ENCODE data around the gene RUSF1.

Gene RUSF1

GRCh38 chr16:31459687-31460581 lies 48.3 kb downstream of the RUSF1 start:
- Histone ChIP-seq H4K20me1 (ENCODE audit: low read depth, low read length) (peaks cover 11% of the 10 kb centered on the region; the same call in 1 of the 2 replicates), H3K4me2 (ENCODE audit: low read depth, low read length, poor library complexity, severe bottlenecking) (peak overlapping the region; percentile 79), H3K27me3 (ENCODE audit: low read length) (no peaks in the 10 kb centered on the region), H2AFZ (ENCODE audit: low read depth, low read length, severe bottlenecking) (peak overlapping the region; percentile 79), H3K9me2 (replicated peaks; ENCODE audit: insufficient read depth, low read length) (no peaks in the 10 kb centered on the region), H3F3A (ENCODE audit: insufficient read depth) (0 out of 2 replicates have a peak, but pooled peaks cover 8% of the 10 kb centered on the region), H3K36me3 (ENCODE audit: low read length) (no peaks in the 10 kb centered on the region), H3K4me3 (ENCODE audit: insufficient read depth, low read length, poor library complexity, severe bottlenecking) (peak overlapping the region; percentile 78), H3K9ac (ENCODE audit: low read length) (peak overlapping the region; percentile 82), H3K79me2 (ENCODE audit: insufficient read depth, low read length) (peaks cover 37% of the 10 kb centered on the region), H3K9me3 (ENCODE audit: insufficient read depth, low read length) (no peaks in the 10 kb centered on the region), H3K27ac (ENCODE audit: low read depth, low read length) (peak overlapping the region; percentile 87)
- TF ChIP-seq EZH2phosphoT487 (conservative IDR thresholded peaks at IDR 0.05; ENCODE audit: low read length) (no peak), CTCF (IDR thresholded peaks at IDR 0.05; ENCODE audit: insufficient read depth, low read length, poor library complexity, severe bottlenecking) (no peak)

- Histone ChIP-seq H2AFZ (ENCODE audit: low read depth, low read length, severe bottlenecking) (peak within 1 kb of the TSS; percentile 79), H3K36me3 (ENCODE audit: low read length) (no peaks in the 10 kb centered on the region), H3K27ac (ENCODE audit: low read depth, low read length) (peak within 1 kb of the TSS; percentile 87), H3F3A (ENCODE audit: insufficient read depth) (0 out of 2 replicates have a peak, but pooled peaks cover 8% of the 10 kb centered on the region), H3K9me3 (ENCODE audit: insufficient read depth, low read length) (no peaks in the 10 kb centered on the region), H3K27me3 (ENCODE audit: low read length) (no peaks in the 10 kb centered on the region), H3K79me2 (ENCODE audit: insufficient read depth, low read length) (peaks cover 38% of the 10 kb centered on the region), H3K4me3 (ENCODE audit: insufficient read depth, low read length, poor library complexity, severe bottlenecking) (peak within 1 kb of the TSS; percentile 78), H3K4me2 (ENCODE audit: low read depth, low read length, poor library complexity, severe bottlenecking) (peak within 1 kb of the TSS; percentile 79), H4K20me1 (ENCODE audit: low read depth, low read length) (peaks cover 11% of the 10 kb centered on the region; the same call in 1 of the 2 replicates), H3K9me2 (replicated peaks; ENCODE audit: insufficient read depth, low read length) (no peaks in the 10 kb centered on the region), H3K9ac (ENCODE audit: low read length) (peak within 1 kb of the TSS; percentile 82)
- TF ChIP-seq CTCF (IDR thresholded peaks at IDR 0.05; ENCODE audit: insufficient read depth, low read length, poor library complexity, severe bottlenecking) (peak; percentile 67), EZH2phosphoT487 (conservative IDR thresholded peaks at IDR 0.05; ENCODE audit: low read length) (no peak)
These were observed 49.1 kb downstream of the RUSF1 start, which contains the start of gene ARMC5 for GRCh38 chr16:31458844-31459686. TSS of gene ARMC5 (plus strand) at chr16:31459501. CDS start at chr16:31459525, 24 bp downstream.

- Histone ChIP-seq H3K9me2 (replicated peaks; ENCODE audit: insufficient read depth, low read length) (no peaks in the 10 kb centered on the region), H3K4me2 (ENCODE audit: low read depth, low read length, poor library complexity, severe bottlenecking) (peak overlapping the region; percentile 79), H3K9ac (ENCODE audit: low read length) (peak overlapping the region; percentile 82), H3K9me3 (ENCODE audit: insufficient read depth, low read length) (no peaks in the 10 kb centered on the region), H3F3A (ENCODE audit: insufficient read depth) (0 out of 2 replicates have a peak, but pooled peaks cover 8% of the 10 kb centered on the region), H3K27me3 (ENCODE audit: low read length) (no peaks in the 10 kb centered on the region), H4K20me1 (ENCODE audit: low read depth, low read length) (peaks cover 11% of the 10 kb centered on the region; the same call in 1 of the 2 replicates), H3K79me2 (ENCODE audit: insufficient read depth, low read length) (peaks cover 38% of the 10 kb centered on the region), H3K4me3 (ENCODE audit: insufficient read depth, low read length, poor library complexity, severe bottlenecking) (peak overlapping the region; percentile 78), H2AFZ (ENCODE audit: low read depth, low read length, severe bottlenecking) (peak overlapping the region; percentile 79), H3K36me3 (ENCODE audit: low read length) (no peaks in the 10 kb centered on the region), H3K27ac (ENCODE audit: low read depth, low read length) (peak overlapping the region; percentile 87)
- no peak for TF ChIP-seq EZH2phosphoT487 (conservative IDR thresholded peaks at IDR 0.05; ENCODE audit: low read length)
These were observed 49.9 kb downstream of the RUSF1 start for GRCh38 chr16:31458073-31458843.
